Measurements from ENCODE around the gene SH2B3. TPM values are rescaled to one million over a fixed set of nuclear protein-coding genes. Genes with fewer than 3 reads are reported as not detected.
"Not testable (repeated sequence)": the region's sequence is repeated elsewhere in the genome, so short reads cannot be mapped to it uniquely, and the experiment has no call there.

SH2B3 gene
- polyA plus RNA-seq, 1 experiment = 21.6 TPM

DNA sequence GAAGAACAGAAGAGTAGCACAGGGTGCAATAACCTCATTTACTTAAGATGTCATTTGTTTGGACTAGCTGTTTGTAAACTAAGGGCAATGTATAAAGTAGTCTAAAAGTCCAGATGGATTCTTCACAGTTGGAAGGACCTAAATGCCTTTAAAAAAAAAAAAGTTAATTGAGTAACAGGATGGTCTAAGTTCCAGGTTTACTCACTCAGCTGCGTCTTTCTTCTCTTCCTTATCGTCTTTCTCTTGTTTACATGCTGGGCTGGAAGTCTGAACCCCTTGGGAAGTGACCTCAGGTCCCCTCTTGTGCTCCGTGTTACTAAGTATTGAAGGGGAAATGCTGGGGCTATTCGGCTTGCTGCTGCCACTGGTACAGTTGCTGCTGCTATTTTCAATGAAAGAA, 82.5 kb downstream of the SH2B3 start:
- TF ChIP-seq, protein P1, sequence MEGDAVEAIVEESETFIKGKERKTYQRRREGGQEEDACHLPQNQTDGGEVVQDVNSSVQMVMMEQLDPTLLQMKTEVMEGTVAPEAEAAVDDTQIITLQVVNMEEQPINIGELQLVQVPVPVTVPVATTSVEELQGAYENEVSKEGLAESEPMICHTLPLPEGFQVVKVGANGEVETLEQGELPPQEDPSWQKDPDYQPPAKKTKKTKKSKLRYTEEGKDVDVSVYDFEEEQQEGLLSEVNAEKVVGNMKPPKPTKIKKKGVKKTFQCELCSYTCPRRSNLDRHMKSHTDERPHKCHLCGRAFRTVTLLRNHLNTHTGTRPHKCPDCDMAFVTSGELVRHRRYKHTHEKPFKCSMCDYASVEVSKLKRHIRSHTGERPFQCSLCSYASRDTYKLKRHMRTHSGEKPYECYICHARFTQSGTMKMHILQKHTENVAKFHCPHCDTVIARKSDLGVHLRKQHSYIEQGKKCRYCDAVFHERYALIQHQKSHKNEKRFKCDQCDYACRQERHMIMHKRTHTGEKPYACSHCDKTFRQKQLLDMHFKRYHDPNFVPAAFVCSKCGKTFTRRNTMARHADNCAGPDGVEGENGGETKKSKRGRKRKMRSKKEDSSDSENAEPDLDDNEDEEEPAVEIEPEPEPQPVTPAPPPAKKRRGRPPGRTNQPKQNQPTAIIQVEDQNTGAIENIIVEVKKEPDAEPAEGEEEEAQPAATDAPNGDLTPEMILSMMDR (IDR thresholded peaks at IDR 0.05; ENCODE audit: low read depth, low read length) = no peak
- Histone ChIP-seq H3K4me3 (ENCODE audit: low read depth, low read length) (no peak overlapping the region), H3K27me3 (ENCODE audit: control insufficient read depth, insufficient read depth, low read length) (no peaks in the 10 kb centered on the region), H3K27ac (ENCODE audit: low read depth, low read length) (no peak overlapping the region), H3K9me3 (ENCODE audit: control insufficient read depth, insufficient read depth, low read length) (no peaks in the 10 kb centered on the region)
- no peak for DNase-seq (ENCODE audit: low read depth, low spot score)
- CTCF ChIA-PET = interaction anchor here (1.6 to 2.8 kb wide), 2 partner anchors 37 to 91 kb away, joined by 7 to 13 read pairs; no protein-coding TSS in a partner anchor
- POLR2A ChIA-PET = interaction anchor here (0.6 to 1.1 kb wide), 3 partner anchors 15 to 214 kb away, joined by 3 to 4 read pairs (median 3); no protein-coding TSS in a partner anchor

DNA sequence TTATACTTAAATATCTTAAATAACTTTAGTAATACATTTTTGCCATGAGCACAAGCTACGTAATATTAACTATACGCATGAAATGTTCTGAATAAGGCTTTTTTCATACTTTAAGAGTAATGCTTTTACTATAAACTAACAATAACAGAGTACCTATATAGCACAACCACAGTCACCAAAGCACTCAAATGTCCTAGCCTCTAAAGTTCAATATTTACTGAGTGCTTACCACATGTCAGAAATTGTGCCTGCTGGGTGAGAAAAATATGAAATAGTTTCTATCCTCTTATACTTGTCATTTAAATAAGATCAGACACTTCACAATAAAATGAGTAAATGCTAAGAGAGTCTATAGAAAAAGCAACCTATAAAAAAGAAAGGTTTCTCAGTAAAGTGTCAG, 83.1 kb downstream of the SH2B3 start:
- H3K9me3 ChIP-seq (ENCODE audit: control insufficient read depth, insufficient read depth, low read length) = no peaks in the 10 kb centered on the region
- no peak for DNase-seq (ENCODE audit: low read depth, low spot score)
- ChIA-PET CTCF (interaction anchor here (0.6 to 2.8 kb wide), 2 partner anchors 34 to 92 kb away, joined by 3 to 13 read pairs; no protein-coding TSS in a partner anchor), POLR2A (interaction anchor here (0.6 to 1.1 kb wide), 3 partner anchors 14 to 214 kb away, joined by 3 to 4 read pairs (median 3); no protein-coding TSS in a partner anchor)
- no peak overlapping the region for H3K4me3 ChIP-seq (ENCODE audit: low read depth, low read length)
- TF ChIP-seq, protein P1 (IDR thresholded peaks at IDR 0.05; ENCODE audit: low read depth, low read length) = no peak
- H3K27me3 ChIP-seq (ENCODE audit: control insufficient read depth, insufficient read depth, low read length) = no peaks in the 10 kb centered on the region
- no peak overlapping the region for H3K27ac ChIP-seq (ENCODE audit: low read depth, low read length)

GRCh38 chr12:111492979-111493378, 87.3 kb downstream of the SH2B3 start:
- POLR2A ChIA-PET; H3K9me3 ChIP-seq (ENCODE audit: control insufficient read depth, insufficient read depth, low read length); H3K27me3 ChIP-seq (ENCODE audit: control insufficient read depth, insufficient read depth, low read length); H3K4me3 ChIP-seq (ENCODE audit: low read depth, low read length); DNase-seq (ENCODE audit: low read depth, low spot score); H3K27ac ChIP-seq (ENCODE audit: low read depth, low read length): not testable (repeated sequence)
- CTCF ChIA-PET = interaction anchor here (0.6 to 1.0 kb wide), 2 partner anchors 46 to 96 kb away, joined by 3 to 4 read pairs; no protein-coding TSS in a partner anchor

GRCh38 chr12:111494676-111495075, 89.0 kb downstream of the SH2B3 start:
- Histone ChIP-seq H3K27ac (ENCODE audit: low read depth, low read length) (no peak overlapping the region), H3K4me3 (ENCODE audit: low read depth, low read length) (no peak overlapping the region), H3K9me3 (ENCODE audit: control insufficient read depth, insufficient read depth, low read length) (0 out of 2 replicates have a peak, but pooled peaks cover 2% of the 10 kb centered on the region), H3K27me3 (ENCODE audit: control insufficient read depth, insufficient read depth, low read length) (no peaks in the 10 kb centered on the region)
- ChIA-PET POLR2A (no interaction called here), CTCF (interaction anchor here (1.7 kb wide), 1 partner anchor 43 kb away, joined by 6 read pairs; no protein-coding TSS in a partner anchor)
- TF ChIP-seq, protein P1 (IDR thresholded peaks at IDR 0.05; ENCODE audit: low read depth, low read length) = no peak
- DNase-seq (ENCODE audit: low read depth, low spot score) = no peak

Other genes with a start within 250 kb of the SH2B3 start
- gene PHETA1, start 36.8 kb upstream of the SH2B3 start, polyA plus RNA-seq (2011; rRNA removed) = 3.5 TPM in 2 replicates
- 19.1 and 28.4 TPM in 2 replicates for gene ATXN2, start 193.4 kb downstream of the SH2B3 start, polyA plus RNA-seq (2011; rRNA removed)

All from AG04450 (cell line).